ENCODE results near the gene ARPC4.

Gene ARPC4

DNA sequence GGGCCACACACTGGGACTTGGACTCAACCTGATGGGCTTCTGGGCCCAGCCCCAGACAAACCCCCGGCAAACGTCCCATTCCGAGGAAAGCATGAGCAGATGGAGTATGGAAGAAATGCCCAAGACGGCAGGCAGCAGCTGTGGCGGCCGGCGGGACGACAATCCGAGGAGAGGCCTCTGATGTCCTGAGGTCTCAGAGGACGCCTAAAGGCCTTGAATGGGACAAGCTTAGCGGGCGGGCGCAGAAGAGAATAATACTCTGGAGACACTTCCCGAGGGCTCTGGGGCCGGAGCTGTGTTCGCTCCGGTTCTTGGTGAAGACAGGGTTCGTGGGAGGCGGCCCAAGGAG is 43.6 kb upstream of the ARPC4 start:
- DNase-seq (ENCODE audit: low read depth): no peak
- TF ChIP-seq, protein P1, sequence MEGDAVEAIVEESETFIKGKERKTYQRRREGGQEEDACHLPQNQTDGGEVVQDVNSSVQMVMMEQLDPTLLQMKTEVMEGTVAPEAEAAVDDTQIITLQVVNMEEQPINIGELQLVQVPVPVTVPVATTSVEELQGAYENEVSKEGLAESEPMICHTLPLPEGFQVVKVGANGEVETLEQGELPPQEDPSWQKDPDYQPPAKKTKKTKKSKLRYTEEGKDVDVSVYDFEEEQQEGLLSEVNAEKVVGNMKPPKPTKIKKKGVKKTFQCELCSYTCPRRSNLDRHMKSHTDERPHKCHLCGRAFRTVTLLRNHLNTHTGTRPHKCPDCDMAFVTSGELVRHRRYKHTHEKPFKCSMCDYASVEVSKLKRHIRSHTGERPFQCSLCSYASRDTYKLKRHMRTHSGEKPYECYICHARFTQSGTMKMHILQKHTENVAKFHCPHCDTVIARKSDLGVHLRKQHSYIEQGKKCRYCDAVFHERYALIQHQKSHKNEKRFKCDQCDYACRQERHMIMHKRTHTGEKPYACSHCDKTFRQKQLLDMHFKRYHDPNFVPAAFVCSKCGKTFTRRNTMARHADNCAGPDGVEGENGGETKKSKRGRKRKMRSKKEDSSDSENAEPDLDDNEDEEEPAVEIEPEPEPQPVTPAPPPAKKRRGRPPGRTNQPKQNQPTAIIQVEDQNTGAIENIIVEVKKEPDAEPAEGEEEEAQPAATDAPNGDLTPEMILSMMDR (IDR thresholded peaks at IDR 0.05; ENCODE audit: insufficient read depth, low read depth, low read length, missing control alignments): no peak
- H3K4me3 ChIP-seq (ENCODE audit: low read depth, low read length): peak overlapping the region; percentile 80

- TF ChIP-seq, protein P1 (IDR thresholded peaks at IDR 0.05; ENCODE audit: insufficient read depth, low read depth, low read length, missing control alignments): no peak
- DNase-seq (ENCODE audit: low read depth): peak; percentile 98
- peak within 1 kb of the TSS; percentile 80 for H3K4me3 ChIP-seq (ENCODE audit: low read depth, low read length)
Observed at GRCh38 chr3:9749645-9750555, 43.0 kb upstream of the ARPC4 start, which contains the start of gene OGG1. OGG1 (plus strand) TSS chr3:9749952; CDS start chr3:9750287, 335 bp downstream.

DNA sequence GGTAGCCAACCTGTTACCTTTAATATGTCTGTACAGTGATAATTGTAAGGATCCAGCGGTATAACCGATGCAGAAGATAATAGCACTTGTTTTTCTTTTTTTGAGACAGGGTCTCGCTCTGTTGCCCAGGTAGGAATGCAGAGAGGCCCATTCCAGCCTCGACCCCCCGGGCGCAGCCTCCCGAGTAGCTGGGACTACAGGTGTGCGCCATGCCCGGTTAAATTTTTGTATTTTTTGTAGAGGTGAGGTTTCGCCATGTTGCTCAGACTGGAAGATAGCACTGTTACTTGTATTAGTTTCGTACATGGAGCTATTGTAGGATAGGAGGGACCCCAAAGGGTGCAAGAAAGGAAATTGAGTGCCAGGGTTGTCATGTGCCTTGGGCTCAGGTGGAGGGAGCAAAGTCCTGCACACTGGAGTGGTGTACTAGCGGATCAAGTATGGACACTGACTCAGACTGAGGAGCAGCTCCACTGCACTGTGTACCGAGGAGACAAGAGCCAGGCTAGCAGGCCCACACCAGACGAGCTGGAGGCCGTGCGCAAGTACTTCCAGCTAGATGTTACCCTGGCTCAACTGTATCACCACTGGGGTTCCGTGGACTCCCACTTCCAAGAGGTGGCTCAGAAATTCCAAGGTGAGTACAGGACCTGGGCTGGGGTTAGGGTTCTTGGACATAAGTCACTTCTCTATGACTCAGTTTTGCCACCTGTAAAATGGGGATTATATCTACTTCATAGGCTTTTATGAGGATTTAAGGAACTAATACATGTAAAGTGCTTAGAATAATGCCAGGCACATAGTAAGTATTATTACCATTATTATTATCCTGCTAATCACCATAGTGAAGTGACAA is 42.1 kb upstream of the ARPC4 start:
- peak; percentile 53 for DNase-seq (ENCODE audit: low read depth)
- TF ChIP-seq, protein P1 (IDR thresholded peaks at IDR 0.05; ENCODE audit: insufficient read depth, low read depth, low read length, missing control alignments): no peak
- peak overlapping the region; percentile 80 for H3K4me3 ChIP-seq (ENCODE audit: low read depth, low read length)

GRCh38 chr3:9754678-9755077 is 38.2 kb upstream of the ARPC4 start:
- no peak overlapping the region for H3K4me3 ChIP-seq (ENCODE audit: low read depth, low read length)
- TF ChIP-seq, protein P1 (IDR thresholded peaks at IDR 0.05; ENCODE audit: insufficient read depth, low read depth, low read length, missing control alignments): no peak

GRCh38 chr3:9757427-9757826 is 35.5 kb upstream of the ARPC4 start:
- no peak for DNase-seq (ENCODE audit: low read depth)
- TF ChIP-seq, protein P1 (IDR thresholded peaks at IDR 0.05; ENCODE audit: insufficient read depth, low read depth, low read length, missing control alignments): no peak
- no peak overlapping the region for H3K4me3 ChIP-seq (ENCODE audit: low read depth, low read length)

More at GRCh38 chr3:9754678-9755077, 38.2 kb upstream of the ARPC4 start:
- DNase-seq (ENCODE audit: low read depth): no peak

- DNase-seq (ENCODE audit: low read depth): no peak
- TF ChIP-seq, protein P1 (IDR thresholded peaks at IDR 0.05; ENCODE audit: insufficient read depth, low read depth, low read length, missing control alignments): no peak
- H3K4me3 ChIP-seq (ENCODE audit: low read depth, low read length): no peak overlapping the region
Observed at GRCh38 chr3:9760779-9761505, 31.9 kb upstream of the ARPC4 start.
